Globus pallidus (tissue), 1 donor: ENCODE data around the gene SETD3.

Source experiments
- DNase-seq: peaks from one replicate; pipeline ENCODE4 v3.0.0-alpha.2; 2015; ENCODE audit warnings: low spot score

Gene SETD3

GRCh38 chr14:99460793-99461192 is 19.9 kb downstream of the SETD3 start:
- DNase-seq = no peak

DNA sequence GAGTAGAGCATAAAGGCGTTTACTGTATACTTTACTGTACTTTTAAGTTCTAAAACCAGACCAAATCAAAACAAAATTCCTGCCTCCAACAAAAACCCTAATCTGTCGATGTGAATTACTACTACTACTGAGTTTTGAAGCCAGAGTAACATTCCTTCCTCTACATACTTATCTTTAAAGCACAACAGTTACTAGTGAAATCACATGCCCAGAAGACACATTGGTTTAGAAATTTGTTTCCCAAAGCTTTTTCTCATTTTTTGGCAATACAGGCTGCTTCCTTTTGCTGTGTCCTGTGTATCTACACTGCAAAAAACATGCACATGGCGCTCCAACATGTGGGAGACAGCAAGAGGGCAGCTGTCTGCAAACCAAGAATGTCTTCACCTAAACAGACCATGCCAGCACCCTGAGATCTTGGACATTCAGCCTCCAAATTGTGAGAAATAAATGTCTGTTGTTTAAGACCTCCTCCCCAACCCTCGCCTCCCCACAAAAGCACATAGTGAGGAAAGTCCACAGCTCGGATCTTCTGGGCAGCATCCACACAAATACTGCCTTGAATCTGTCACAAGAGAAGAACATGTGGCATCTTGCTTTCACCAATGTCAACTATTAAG is 21.1 kb downstream of the SETD3 start:
- DNase-seq = no peak

DNA sequence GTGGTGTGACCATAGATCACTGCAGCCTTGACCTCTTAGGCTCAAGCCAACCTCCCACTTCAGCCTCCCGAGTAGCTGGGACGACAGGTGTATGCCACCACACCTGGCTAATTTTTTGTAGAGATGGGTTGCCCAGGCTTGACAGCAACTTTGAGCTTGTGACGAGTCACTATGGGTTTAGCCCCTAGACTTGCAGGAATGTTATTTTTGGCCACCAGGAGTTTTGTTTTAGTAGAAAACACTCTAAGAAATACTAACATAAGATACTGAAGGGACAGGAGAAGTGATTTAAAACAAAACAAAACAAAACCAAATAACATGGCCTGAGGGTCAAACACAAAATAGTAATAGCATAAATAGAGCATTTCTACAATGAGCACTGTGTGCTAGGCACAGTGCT is 26.4 kb downstream of the SETD3 start:
- DNase-seq = no peak

DNA sequence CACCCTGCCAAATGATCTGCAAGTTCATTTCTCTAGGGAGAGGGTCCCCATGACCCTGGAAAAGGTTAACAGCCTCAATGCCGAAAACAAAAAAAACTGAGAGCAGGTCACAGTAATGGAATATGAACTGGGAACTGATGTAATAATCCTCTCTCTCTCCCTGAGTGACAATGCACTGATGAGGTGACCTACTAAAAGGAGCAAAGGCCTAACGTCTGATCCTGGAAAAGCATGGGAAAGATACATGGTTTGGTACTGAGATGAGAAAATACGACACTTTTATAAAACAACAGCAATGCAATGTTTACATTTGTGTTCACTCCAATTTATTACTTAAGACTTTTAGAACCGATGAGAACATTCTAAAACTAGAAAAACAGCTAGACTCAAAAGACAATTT is 27.7 kb downstream of the SETD3 start:
- DNase-seq = no peak

GRCh38 chr14:99451234-99451633 is 29.4 kb downstream of the SETD3 start:
- no peak for DNase-seq

- no peak for DNase-seq
These were observed 30.4 kb downstream of the SETD3 start for GRCh38 chr14:99450266-99450665.

GRCh38 chr14:99447739-99448138 is 32.9 kb downstream of the SETD3 start:
- no peak for DNase-seq

DNA sequence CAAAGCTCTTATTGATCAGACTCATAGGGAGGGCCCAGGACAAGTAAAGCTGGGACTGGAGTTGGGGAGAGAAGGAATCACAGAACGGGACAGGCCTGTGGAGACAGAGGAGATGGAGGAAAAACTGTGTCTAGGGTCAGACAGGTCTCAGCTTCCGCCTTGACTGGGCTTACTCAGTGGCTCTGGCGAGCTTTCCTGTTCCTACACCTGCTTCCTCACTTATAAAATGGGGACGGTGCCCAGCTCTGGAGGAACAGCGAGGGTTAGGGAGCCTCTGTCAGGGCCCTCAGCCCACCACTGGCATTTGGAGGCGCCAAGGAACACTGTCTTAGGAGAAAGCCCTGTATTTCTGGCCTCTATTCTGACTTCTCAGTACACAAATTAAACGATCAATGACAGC is 34.7 kb downstream of the SETD3 start:
- no peak for DNase-seq

DNA sequence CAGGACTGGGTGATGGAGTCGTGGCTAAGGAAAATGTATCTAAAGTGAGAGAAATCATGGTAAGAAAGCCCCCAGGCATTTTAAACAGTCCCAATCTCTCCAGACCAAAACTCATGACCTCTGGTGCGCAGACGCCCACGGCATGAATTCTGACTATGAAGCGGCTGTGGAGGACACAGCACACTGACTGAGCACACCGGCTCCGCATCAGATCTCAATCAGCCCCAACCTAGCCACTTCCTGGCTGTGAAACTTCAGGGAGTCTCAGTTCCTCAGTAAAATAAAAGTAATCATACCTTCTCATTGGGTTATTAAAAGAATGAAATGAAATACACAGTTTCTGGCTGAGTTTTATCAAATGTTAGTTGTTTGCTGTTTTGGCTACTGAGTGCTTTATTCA is 38.7 kb downstream of the SETD3 start:
- no peak for DNase-seq

GRCh38 chr14:99441157-99441870 is 39.3 kb downstream of the SETD3 start:
- no peak for DNase-seq

- no peak for DNase-seq
These were observed 40.4 kb downstream of the SETD3 start for GRCh38 chr14:99440278-99440677.

GRCh38 chr14:99437706-99438105 is 43.0 kb downstream of the SETD3 start:
- no peak for DNase-seq

- no peak for DNase-seq
These were observed 44.1 kb downstream of the SETD3 start for GRCh38 chr14:99436247-99437180.

DNA sequence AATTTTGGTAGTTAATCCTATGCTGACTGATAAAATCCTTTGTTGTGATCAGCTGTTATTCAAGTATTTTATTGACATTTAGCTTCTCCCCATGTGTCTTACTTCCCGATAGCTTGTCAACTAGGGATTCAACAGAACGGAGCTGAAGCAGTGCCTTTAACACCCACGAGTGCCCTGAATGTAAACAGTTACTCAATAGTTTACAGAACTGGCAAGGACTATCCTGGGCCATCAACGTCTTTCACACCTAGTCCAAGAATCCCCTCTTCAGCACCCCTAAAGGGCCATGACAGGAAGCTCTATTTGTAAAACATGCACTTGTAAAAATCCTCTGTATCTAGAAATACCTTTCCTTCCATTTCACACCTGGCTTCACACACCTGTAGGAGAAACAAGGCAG is 45.3 kb downstream of the SETD3 start:
- no peak for DNase-seq

DNA sequence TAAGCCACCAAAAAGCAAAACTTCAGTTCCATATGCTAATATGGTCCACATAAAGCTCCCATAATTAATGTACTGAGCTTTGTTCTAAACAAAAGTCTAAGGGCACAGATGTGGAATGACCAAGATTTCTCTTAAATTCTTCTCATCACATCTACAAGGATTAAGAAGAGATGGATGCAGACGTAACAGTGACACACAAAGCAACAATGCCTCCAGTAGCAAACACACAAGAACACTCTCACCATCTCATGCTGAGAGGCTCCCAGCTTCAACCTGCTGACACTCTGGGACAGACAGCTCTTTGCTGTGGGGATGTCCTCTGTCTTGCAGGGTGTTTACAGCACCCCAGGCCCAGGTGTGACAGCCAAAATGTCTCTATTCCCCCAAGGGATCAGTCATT is 48.2 kb downstream of the SETD3 start:
- DNase-seq = no peak

- DNase-seq = no peak
These were observed 48.7 kb downstream of the SETD3 start for GRCh38 chr14:99431986-99432385.

GRCh38 chr14:99430491-99430890 is 50.2 kb downstream of the SETD3 start:
- DNase-seq = no peak

DNA sequence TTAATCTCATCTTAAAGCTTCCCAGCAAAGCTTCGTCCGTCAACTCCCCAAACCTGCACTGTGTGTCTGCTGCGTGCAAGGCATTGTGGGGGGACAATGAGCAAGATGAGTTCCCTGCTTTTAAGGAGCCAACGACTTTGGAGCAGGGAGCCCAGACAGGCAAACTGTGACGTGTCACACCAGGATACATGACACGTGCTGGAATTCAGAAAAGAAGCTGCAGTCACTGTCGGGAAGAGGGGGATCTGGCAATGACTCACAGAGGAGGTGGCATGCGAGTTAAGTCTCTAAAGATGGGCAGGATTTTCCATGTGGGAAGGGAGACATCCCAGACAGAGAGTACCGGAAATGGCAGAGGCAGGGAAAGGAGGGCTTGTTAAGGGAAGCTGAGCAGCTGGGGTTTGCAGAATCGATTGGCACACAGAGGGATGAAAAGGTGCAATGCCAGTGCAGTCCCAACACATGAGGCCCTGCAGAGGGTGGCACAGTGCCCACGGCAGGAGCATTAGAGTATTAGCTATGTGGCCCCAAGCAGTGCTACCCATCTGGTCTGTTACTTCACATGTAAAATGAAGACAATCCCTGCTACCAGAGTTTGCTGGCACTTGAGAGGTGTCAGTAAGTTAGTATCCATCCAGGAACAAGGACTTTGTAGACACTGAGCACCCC is 52.9 kb downstream of the SETD3 start:
- no peak for DNase-seq

DNA sequence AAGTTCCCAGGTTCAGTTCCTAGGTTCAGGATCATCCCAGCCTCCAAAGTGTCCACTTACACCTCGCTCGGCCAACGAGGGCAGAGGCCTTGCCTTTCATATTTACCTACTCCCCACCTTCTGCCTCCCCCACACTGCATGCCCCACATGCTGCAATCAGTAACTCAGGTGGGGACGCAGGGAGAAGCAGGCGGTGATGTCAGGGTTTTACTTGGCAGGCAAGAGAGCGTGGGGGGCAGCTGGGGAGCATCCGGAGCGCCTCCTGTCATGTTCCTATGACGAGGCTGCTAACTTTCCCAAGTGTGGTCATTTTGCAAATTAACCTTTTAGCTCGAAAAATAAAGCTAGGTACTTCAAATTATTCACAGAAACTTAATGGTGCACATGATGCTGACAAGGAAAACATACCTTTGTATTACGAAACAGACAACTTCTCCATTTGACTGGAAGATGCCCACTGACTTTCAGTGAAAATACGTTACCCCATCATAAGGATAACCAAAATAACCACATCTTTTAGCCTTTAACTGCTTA is 53.8 kb downstream of the SETD3 start:
- DNase-seq = no peak

DNA sequence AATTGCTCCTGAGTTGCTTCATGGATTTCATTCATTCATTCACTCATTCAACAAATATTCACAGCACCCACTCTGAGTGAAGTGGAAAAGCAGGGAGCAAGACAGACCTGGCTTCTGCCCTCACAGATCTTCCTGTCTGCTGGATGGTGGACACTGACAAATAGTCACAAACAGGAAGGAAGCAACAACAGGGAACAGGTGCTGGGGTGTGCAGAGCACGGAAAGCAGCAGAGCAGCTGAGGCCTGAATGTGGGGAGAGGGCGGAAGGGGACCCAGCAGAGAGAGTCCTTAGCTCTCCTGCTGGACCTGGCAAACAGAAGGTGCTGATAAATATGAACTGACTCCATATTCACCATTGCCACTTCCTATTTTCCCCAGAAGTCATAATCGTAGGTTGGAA is 54.4 kb downstream of the SETD3 start:
- DNase-seq = no peak

GRCh38 chr14:99425272-99425681 is 55.4 kb downstream of the SETD3 start:
- no peak for DNase-seq

DNA sequence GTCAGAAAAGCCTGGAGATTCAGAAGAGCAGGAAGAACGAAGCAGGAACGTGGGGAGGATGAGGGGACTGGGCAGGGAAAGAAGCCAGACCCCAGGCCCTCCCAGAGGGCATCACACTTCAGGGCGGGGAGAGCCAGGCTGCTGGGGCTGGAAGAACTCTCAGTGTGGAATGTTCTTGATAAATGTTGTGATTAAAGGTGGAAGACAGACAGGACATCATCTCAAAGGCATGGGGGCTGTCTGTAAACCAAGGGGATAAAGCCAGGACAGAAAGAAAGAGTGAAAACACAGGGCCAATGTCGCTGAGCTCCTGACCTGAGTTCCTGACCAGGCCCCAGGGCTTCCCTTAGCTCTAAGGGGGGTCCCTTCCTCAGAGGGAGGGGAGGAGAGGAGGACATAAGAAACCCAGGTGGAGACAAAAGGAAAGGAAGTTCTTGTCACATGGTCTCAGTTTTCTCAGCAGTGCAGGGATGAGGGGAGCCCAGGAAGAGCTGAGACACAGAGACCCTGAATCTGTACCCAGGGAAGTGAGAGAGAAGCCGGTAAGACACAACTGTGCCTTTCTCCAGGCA is 56.3 kb downstream of the SETD3 start:
- no peak for DNase-seq
